Neural progenitor cell (in vitro differentiated cells): ENCODE data around the gene TJP1. TPM values are rescaled to one million over a fixed set of nuclear protein-coding genes. Genes with fewer than 3 reads are reported as not detected.

ENCODE experiments used
- DNase-seq: peaks from one replicate; pipeline ENCODE4 v3.0.0-alpha.2; 2016; ENCODE audit warnings: low spot score
- H2AFZ ChIP-seq: fragments of 200-600 bp; sonication (generic); replicated peaks from 2 replicates; pipeline ENCODE4 v1.6.1; 2016; ENCODE audit warnings: antibody characterized with exemption
- H3F3A ChIP-seq: fragments of 200-600 bp; sonication (generic); 2 replicates; pipeline ENCODE4 v1.6.1; 2016; ENCODE audit warnings: antibody characterized with exemption, low read depth
- H3K27ac ChIP-seq: fragments of 200-600 bp; sonication (generic); 2 replicates; pipeline ENCODE4 v1.5.1; 2016; ENCODE audit warnings: mild to moderate bottlenecking
- H3K27me3 ChIP-seq: fragments of 200-600 bp; sonication (generic); 2 replicates; pipeline ENCODE4 v1.6.1; 2016; ENCODE audit warnings: mild to moderate bottlenecking, moderate library complexity
- H3K36me3 ChIP-seq: fragments of 200-600 bp; sonication (generic); 2 replicates; pipeline ENCODE4 v1.5.1; 2016
- H3K4me1 ChIP-seq: fragments of 200-600 bp; sonication (generic); 2 replicates; pipeline ENCODE4 v1.6.1; 2016; ENCODE audit warnings: mixed run types
- H3K4me2 ChIP-seq: fragments of 200-600 bp; sonication (generic); 2 replicates; pipeline ENCODE4 v1.6.1; 2016
- H3K4me3 ChIP-seq: fragments of 200-600 bp; sonication (generic); 2 replicates; pipeline ENCODE4 v1.5.1; 2016
- H3K79me2 ChIP-seq: fragments of 200-600 bp; sonication (generic); 2 replicates; pipeline ENCODE4 v1.6.1; 2016; ENCODE audit warnings: low read depth
- H3K9ac ChIP-seq: fragments of 200-600 bp; sonication (generic); 2 replicates; pipeline ENCODE4 v1.6.1; 2016
- H3K9me3 ChIP-seq: fragments of 200-600 bp; sonication (generic); 2 replicates; pipeline ENCODE4 v1.5.1; 2016; ENCODE audit warnings: low read depth
- H4K20me1 ChIP-seq: fragments of 200-600 bp; sonication (generic); 2 replicates; pipeline ENCODE4 v1.6.1; 2016; ENCODE audit warnings: low read depth
- H3K27ac Mint-ChIP-seq: 3 replicates; pipeline ENCODE4 v1.8.0; 2021; ENCODE audit warnings: mixed read lengths
- H3K27me3 Mint-ChIP-seq: 2 replicates; pipeline ENCODE4 v1.8.0; 2022; ENCODE audit warnings: low read depth, mild to moderate bottlenecking, inconsistent platforms, moderate library complexity, mixed read lengths; ENCODE audit not compliant: insufficient read depth
- H3K36me3 Mint-ChIP-seq: 3 replicates; pipeline ENCODE4 v1.8.0; 2021; ENCODE audit warnings: mixed read lengths
- H3K4me1 Mint-ChIP-seq: 3 replicates; pipeline ENCODE4 v1.8.0; 2021; ENCODE audit warnings: mixed read lengths
- H3K4me3 Mint-ChIP-seq: 3 replicates; pipeline ENCODE4 v1.8.0; 2021; ENCODE audit warnings: mild to moderate bottlenecking, moderate library complexity, mixed read lengths
- H3K9me3 Mint-ChIP-seq: 3 replicates; pipeline ENCODE4 v1.8.0; 2020; ENCODE audit warnings: mixed read lengths
- EZH2 ChIP-seq: fragments of 200-600 bp; sonication (generic); IDR thresholded peaks from 2 replicates; pipeline ENCODE4 v1.6.1; 2017; ENCODE audit warnings: antibody characterized with exemption, mild to moderate bottlenecking, moderate library complexity
- EZH2phosphoT487 ChIP-seq: fragments of 200-600 bp; sonication (generic); IDR thresholded peaks from 2 replicates; pipeline ENCODE4 v1.6.1; 2017; ENCODE audit warnings: antibody characterized with exemption
- total RNA-seq: library from RNA; depleted of rRNA; stranded (reverse); fragments of >200 nt; gene quantifications from 2 replicates; pipeline ENCODE4 v1.2.3, GENCODE V29; 2015; ENCODE audit warnings: low replicate concordance
- TF ChIP-seq, protein P1 (sequence below): fragments of 200-600 bp; sonication (generic); IDR thresholded peaks from 2 replicates; pipeline ENCODE4 v1.5.1; 2017; ENCODE audit warnings: antibody characterized with exemption, mild to moderate bottlenecking

Gene TJP1
- total RNA-seq, 1 donor from 2014 or later: 126 TPM

DNA sequence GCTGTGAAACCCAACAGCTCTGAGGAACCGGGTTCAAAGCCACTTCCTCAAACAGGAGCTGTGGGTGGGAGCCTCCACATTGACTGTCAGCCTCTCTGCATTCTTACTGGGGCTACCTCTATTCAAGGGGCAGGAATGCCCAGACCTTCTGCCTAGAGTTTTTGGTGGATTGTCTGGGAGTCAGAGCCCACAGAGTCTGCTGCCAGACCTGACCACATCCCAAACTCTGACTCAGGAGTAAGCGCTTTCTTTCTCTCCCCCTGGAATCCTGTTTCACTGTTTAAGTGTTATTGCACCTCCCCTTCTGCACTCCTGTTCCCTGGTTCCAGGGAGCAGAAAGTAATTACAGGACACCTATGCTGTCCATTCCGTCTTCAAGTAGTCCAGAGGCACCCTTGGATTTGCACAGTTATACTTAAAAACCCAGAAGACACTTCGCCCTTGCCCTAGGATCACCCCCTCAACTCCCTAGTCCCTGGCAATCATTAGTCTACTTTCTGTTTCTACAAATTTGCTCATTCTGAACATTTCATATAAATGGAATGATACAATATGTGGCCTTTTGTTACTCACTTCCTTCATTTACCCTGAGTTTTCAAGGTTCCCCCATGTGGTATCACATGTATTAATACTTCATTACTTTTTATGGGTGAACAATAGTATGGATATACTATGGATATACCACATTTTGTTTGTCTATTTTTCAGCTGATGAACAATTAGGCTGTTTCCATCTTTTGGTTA lies 37.9 kb upstream of the TJP1 start:
- Histone ChIP-seq H3K27me3 (no peaks in the 10 kb centered on the region), H4K20me1 (no peaks in the 10 kb centered on the region), H3K9me3 (no peaks in the 10 kb centered on the region), H3K9ac (no peak overlapping the region), H3F3A (no peaks in the 10 kb centered on the region), H3K79me2 (no peaks in the 10 kb centered on the region), H3K4me3 (no peak overlapping the region), H3K27ac (no peak overlapping the region), H3K4me1 (no peaks in the 10 kb centered on the region), H3K36me3 (no peaks in the 10 kb centered on the region), H3K4me2 (no peak overlapping the region), H2AFZ (no peak overlapping the region)
- H3K27me3 Mint-ChIP-seq: peaks cover 6% of the 10 kb centered on the region
- H3K9me3 Mint-ChIP-seq: no peaks in the 10 kb centered on the region
- no peak overlapping the region for H3K27ac Mint-ChIP-seq
- no peak for DNase-seq
- peaks cover 3% of the 10 kb centered on the region for H3K4me1 Mint-ChIP-seq
- H3K4me3 Mint-ChIP-seq: no peak overlapping the region
- no peaks in the 10 kb centered on the region for H3K36me3 Mint-ChIP-seq
- no peak for TF ChIP-seq EZH2
- no peak for TF ChIP-seq EZH2phosphoT487

DNA sequence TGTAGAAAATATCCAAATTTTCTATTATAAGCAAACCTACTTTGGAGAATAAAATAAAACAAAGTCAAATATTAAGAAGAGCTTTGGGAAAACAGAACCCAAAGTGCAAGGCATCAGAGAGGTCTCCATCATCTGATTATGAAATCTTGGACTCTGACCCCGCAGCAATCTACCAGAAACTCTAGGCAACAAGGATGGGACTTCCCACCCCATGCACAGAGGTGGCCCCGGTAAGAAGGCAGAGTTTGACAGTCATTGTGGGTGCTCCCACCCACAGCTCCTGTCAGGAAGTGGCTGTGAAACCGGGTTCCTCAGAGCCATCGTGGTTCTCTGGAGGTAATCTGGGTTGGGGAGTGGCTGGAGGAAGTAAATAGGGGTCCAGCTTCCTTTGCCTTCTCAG lies 37.0 kb upstream of the TJP1 start:
- Mint-ChIP-seq H3K4me1 (peaks cover 3% of the 10 kb centered on the region), H3K9me3 (no peaks in the 10 kb centered on the region), H3K27me3 (peaks cover 6% of the 10 kb centered on the region), H3K36me3 (no peaks in the 10 kb centered on the region), H3K4me3 (no peak overlapping the region), H3K27ac (no peak overlapping the region)
- Histone ChIP-seq H3K4me1 (no peaks in the 10 kb centered on the region), H3K9ac (no peak overlapping the region), H2AFZ (no peak overlapping the region), H3K79me2 (no peaks in the 10 kb centered on the region), H3F3A (no peaks in the 10 kb centered on the region), H3K27me3 (no peaks in the 10 kb centered on the region), H4K20me1 (no peaks in the 10 kb centered on the region), H3K27ac (no peak overlapping the region), H3K36me3 (no peaks in the 10 kb centered on the region), H3K4me3 (no peak overlapping the region), H3K4me2 (no peak overlapping the region), H3K9me3 (no peaks in the 10 kb centered on the region)
- TF ChIP-seq EZH2: no peak
- no peak for TF ChIP-seq EZH2phosphoT487
- TF ChIP-seq, protein P1, sequence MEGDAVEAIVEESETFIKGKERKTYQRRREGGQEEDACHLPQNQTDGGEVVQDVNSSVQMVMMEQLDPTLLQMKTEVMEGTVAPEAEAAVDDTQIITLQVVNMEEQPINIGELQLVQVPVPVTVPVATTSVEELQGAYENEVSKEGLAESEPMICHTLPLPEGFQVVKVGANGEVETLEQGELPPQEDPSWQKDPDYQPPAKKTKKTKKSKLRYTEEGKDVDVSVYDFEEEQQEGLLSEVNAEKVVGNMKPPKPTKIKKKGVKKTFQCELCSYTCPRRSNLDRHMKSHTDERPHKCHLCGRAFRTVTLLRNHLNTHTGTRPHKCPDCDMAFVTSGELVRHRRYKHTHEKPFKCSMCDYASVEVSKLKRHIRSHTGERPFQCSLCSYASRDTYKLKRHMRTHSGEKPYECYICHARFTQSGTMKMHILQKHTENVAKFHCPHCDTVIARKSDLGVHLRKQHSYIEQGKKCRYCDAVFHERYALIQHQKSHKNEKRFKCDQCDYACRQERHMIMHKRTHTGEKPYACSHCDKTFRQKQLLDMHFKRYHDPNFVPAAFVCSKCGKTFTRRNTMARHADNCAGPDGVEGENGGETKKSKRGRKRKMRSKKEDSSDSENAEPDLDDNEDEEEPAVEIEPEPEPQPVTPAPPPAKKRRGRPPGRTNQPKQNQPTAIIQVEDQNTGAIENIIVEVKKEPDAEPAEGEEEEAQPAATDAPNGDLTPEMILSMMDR: no peak
- no peak for DNase-seq

DNA sequence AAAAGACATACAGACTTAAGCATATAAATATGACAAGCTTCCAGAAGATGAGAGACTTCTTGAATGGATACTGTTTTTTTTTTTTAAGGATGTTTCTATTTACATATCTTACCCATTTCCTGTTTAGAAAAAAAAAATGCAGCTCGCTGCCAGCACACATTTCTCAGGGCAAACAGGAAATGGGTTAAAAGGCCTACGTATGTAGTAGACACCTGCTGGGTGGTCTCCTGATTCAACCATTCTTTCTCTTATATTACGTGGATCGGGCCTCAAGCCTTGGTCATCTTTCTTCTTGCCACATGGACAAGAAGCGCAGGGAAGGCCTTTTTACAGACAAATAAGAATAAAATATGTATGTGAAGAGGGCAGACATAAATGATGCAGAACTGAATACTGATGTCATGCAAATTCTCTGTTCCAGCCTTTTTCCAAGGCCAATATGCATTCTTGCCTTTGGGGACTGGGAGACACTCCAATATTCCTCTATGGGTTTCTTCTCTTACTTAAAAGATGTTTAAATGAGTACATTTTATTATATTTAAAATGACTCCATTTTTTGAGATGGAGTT lies 35.0 kb upstream of the TJP1 start:
- no peak for DNase-seq
- Histone ChIP-seq H3K27me3 (no peaks in the 10 kb centered on the region), H2AFZ (no peak overlapping the region), H3K79me2 (no peaks in the 10 kb centered on the region), H3K27ac (no peak overlapping the region), H3K36me3 (no peaks in the 10 kb centered on the region), H3F3A (no peaks in the 10 kb centered on the region), H3K9ac (no peak overlapping the region), H3K4me1 (no peaks in the 10 kb centered on the region), H3K4me2 (no peak overlapping the region), H4K20me1 (no peaks in the 10 kb centered on the region), H3K9me3 (no peaks in the 10 kb centered on the region), H3K4me3 (no peak overlapping the region)
- Mint-ChIP-seq H3K4me3 (no peak overlapping the region), H3K27ac (no peak overlapping the region), H3K4me1 (peaks cover 3% of the 10 kb centered on the region), H3K36me3 (no peaks in the 10 kb centered on the region), H3K27me3 (peaks cover 6% of the 10 kb centered on the region), H3K9me3 (no peaks in the 10 kb centered on the region)
- TF ChIP-seq, protein P1: no peak
- TF ChIP-seq EZH2phosphoT487 (no peak), EZH2 (no peak)

DNA sequence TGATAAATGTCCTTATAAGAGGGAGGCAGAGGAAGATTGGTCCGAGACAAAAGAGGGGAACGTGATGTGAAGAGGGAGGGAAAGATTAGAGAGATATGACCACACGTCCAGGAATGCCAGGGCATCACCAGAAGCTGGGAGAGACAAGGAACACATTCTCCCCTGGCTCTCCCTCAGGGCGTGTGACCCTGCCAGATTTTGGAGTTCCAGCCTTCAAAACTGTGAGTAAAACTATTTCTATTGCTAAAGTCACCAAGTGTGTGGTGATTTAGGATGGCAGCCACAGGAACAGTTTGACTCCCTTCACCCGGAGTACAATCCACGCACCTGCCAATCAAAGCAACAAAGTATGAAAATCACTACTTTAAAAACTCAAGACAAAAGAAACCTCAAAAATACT lies 32.1 kb upstream of the TJP1 start:
- Mint-ChIP-seq H3K9me3 (peaks cover 3% of the 10 kb centered on the region), H3K27me3 (peaks cover 6% of the 10 kb centered on the region), H3K27ac (no peak overlapping the region), H3K36me3 (no peaks in the 10 kb centered on the region), H3K4me3 (no peak overlapping the region), H3K4me1 (no peaks in the 10 kb centered on the region)
- no peak overlapping the region for H2AFZ ChIP-seq
- no peak overlapping the region for H3K4me2 ChIP-seq
- no peaks in the 10 kb centered on the region for H3K79me2 ChIP-seq
- H3K27ac ChIP-seq: no peak overlapping the region
- no peak for DNase-seq
- H3F3A ChIP-seq: no peaks in the 10 kb centered on the region
- TF ChIP-seq, protein P1: no peak
- TF ChIP-seq EZH2 (no peak), EZH2phosphoT487 (no peak)
- no peaks in the 10 kb centered on the region for H3K27me3 ChIP-seq
- no peak overlapping the region for H3K4me3 ChIP-seq
- no peaks in the 10 kb centered on the region for H3K36me3 ChIP-seq
- H3K9ac ChIP-seq: no peak overlapping the region
- no peaks in the 10 kb centered on the region for H4K20me1 ChIP-seq
- H3K9me3 ChIP-seq: peaks cover 6% of the 10 kb centered on the region
- no peaks in the 10 kb centered on the region for H3K4me1 ChIP-seq
